HEK293T (cell line): ENCODE results near the gene PRSS2.

Source experiments
- ELF4 ChIP-seq: fragments of 450-650 bp; IDR thresholded peaks from 2 replicates; pipeline ENCODE4 v1.6.1; 2017; ENCODE audit warnings: antibody characterized with exemption
- LEF1 ChIP-seq: fragments of 450-650 bp; IDR thresholded peaks from 2 replicates; pipeline ENCODE4 v1.6.1; 2017; ENCODE audit warnings: mild to moderate bottlenecking, borderline replicate concordance
- SP1 ChIP-seq: fragments of 450-650 bp; IDR thresholded peaks from 2 replicates; pipeline ENCODE4 v1.6.1; 2017

DNA sequence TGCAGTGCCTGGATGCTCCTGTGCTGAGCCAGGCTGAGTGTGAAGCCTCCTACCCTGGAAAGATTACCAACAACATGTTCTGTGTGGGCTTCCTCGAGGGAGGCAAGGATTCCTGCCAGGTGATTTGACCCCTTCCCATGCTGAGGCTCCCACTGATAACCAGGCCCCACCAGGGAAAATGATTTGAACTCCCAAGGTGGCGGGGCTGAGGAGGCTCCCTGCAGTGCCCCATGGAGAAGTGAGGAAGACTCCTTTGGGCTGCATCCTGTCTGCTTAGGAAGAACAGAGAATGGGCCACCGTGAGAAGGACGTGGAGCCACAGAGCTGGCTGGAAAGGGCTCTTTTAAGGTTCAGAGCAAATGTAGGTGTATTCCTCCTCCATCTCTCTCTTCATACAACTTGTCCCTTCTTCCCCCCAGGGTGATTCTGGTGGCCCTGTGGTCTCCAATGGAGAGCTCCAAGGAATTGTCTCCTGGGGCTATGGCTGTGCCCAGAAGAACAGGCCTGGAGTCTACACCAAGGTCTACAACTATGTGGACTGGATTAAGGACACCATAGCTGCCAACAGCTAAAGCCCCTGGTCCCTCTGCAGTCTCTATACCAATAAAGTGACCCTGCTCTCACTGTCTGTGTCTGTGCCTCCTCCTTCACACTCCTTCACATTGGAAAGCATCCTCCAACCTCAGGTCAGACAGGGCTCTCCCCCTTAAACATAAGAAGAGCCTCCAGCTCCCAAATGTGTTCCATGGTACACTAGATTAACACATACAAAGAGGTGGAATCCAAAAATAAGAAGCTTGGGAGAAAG is 3.4 kb downstream of the PRSS2 start:
- no peak for TF ChIP-seq LEF1
- no peak for TF ChIP-seq SP1
- TF ChIP-seq ELF4, result no peak
